ENCODE results near the gene ADAMTS13.
A peak's percentile ranks its signal among the peaks of the same experiment; 100 is the strongest.
"Not testable (repeated sequence)": the region's sequence is repeated elsewhere in the genome, so short reads cannot be mapped to it uniquely, and the experiment has no call there.

Gene ADAMTS13

GRCh38 chr9:133421615-133422542 is at the start of gene ADAMTS13:
ADAMTS13 (plus strand) TSS chr9:133422367; CDS start chr9:133422444, 77 bp downstream.
- DNase-seq, result no peak

- no peak for DNase-seq
Measured at GRCh38 chr9:133374612-133375115, 47.5 kb upstream of the ADAMTS13 start.

DNA sequence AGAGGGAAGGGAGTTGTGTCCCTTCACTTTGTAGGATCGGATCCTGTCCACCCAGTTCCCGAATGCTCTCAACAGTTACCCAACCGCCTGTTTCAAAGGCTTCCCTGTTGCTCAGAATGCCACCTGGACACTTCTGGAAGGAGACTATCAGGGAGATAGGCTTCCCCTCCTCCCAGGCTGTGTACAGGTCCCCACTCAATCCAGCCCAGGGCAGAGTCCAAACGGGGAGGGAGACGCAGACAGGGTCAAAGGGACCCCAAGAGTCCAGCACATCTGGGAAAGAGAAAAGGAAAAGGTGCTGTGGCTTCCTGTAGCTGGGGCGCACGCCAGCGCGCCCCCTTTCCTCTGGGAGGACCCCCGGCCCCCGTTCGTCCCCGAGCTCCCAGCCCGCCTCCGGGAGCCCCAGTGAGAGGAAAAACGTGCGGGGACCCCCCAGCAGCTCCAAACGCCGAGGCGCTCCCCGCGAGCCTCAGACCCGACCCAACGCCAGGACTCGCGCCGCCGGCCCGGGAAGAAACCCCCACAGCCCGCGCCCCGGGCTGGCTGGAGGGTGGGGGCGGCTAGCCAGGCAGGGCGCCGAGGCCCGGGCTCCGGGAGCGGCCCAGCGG is 46.9 kb upstream of the ADAMTS13 start:
- no peak for DNase-seq

DNA sequence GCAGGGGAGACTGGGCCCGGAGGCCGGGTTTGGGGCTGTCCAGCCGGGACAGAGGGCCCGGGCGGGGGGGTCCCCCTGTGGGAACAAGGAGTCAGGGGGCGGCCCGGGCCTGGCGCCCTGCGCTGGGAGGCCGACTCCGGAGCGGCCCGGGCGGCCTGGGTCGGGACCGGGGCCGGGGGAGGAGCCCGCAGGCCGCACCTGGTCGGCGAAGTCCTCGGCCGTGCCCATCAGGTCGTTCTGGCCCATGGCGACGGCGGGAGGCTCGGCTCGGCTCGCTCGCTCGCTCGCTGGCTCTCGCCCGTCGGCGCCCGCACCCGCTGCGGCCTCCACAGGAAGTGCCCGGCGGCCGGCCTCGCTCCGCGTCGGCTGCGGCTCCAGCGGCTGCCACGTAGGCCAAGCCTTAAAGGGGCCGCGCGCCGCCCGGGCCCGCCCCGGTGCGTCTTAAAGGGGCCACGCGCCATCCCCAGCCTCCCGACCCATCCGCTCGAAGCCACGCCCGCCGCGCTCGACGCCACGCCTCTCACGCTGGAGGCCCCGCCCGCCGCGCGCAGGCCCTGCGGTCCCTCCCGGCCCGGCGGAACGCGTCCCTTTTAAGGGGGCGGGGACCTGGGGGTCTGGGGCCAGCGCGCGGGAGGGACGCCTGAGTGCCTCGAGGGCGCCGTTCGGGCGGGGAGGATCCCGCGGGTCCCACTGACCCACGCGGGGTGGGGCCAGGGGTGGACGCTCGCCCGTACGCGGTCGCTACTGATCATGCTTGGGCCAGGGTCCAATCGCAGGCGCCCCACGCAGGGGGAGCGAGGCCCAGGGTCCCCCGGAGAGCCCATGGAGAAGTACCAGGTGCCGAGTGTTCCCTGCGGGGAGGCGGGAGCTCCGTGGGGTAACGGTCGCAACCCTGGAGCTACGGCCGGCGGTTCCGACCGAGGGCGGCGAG is 46.2 kb upstream of the ADAMTS13 start, which contains the start of the genes STKLD1 and SURF4:
TSS of gene STKLD1 (plus strand) at position 643 of the 931 bp plus-strand sequence. CDS start at position 751, 108 bp downstream.
TSS of gene SURF4 (minus strand) at position 337 of the 931 bp plus-strand sequence. CDS start at position 246, 91 bp downstream.
- peak; percentile 93 for DNase-seq

DNA sequence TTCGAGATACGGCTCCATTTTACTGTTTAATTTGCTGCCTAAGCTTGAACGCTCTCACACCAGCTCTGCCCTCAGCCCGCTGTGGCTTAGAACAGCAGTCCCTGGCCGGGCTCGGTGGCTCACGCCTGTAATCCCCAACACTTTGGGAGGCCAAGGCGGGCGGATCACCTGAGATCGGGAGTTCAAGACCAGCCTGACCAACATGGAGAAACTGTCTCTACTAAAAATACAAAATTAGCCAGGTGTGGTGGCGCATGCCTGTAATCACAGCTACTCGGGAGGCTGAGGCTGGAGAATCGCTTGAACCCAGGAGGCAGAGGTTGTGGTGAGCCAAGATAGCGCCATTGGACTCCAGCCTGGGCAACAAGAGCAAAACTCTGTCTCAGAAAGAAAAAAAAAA is 44.9 kb upstream of the ADAMTS13 start:
- DNase-seq, result not testable (repeated sequence)

GRCh38 chr9:133377721-133378216 is 44.4 kb upstream of the ADAMTS13 start:
- no peak for DNase-seq

GRCh38 chr9:133378408-133378962 is 43.7 kb upstream of the ADAMTS13 start:
- DNase-seq, result no peak

DNA sequence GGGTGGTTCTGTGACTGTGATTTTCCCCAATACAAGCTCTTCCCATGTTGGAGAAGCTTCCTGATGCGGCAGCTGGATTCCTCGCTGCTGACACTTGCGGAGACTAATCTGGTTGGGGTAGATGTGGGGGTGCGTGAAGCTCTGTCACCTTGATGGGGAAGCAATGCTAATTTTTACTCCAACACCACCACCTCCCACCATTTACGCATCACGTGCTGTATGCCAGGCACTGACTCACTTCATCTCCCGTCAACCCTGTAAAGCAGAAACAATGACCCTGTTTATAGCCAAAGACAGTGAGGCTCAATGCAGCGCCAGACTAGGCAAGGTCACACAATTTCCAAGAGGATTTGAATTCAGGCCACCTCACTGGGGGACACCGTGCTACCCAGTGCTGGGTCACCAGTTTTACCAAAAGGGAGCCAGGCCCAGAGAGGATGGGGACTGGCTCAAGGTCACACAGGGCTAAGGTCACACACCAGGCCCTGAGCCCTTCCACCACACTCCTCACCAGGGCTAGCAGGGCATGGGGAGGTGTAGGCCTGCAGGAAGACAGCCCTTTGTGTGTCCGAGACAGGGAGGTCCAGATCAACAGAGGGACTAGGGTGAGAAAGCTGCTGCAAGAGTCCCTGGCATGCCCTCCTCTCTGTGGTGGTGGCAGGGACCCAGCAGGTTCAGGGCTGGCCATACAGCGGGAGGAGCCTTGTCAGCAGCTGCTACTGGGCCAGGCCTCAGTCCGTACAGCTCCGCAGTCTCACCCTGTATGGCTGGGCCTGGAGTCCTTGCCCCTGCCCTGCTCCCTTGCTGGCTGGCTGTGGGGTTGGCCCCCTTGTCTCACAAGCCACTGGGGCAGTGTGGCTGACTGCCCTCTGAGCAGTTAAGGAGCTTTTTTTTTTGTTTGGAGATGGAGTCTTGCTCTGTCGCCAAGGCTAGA is 42.7 kb upstream of the ADAMTS13 start:
- no peak for DNase-seq

GRCh38 chr9:133380734-133381133 is 41.4 kb upstream of the ADAMTS13 start:
- DNase-seq, result no peak

DNA sequence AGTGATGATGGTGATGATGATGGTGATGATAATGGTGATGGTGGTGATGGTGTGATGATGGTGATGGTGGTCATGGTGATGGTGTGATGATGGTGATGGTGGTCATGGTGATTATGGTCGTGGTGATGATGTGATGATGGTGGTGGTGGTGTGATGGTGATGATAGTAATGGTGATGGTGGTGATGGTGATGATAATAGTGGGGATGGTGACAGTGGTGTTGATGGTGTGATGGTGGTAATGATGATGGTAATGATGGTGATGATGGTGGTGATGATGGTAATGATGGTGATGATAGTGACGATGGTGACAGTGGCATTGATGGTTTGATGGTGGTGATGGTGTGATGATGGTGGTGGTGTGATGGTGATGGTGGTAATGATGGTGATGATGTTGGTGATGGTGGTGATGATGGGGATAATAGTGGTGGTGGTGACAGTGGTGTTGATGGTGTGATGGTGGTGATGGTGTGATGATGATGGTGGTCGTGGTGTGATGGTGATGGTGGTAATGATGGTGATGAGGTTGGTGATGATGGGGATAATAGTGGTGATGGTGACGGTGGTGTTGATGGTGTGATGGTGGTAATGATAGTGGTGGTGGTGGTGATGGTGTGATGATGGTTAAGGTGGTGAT is 39.5 kb upstream of the ADAMTS13 start:
- no peak for DNase-seq

GRCh38 chr9:133383438-133383837 is 38.7 kb upstream of the ADAMTS13 start:
- DNase-seq, result no peak

DNA sequence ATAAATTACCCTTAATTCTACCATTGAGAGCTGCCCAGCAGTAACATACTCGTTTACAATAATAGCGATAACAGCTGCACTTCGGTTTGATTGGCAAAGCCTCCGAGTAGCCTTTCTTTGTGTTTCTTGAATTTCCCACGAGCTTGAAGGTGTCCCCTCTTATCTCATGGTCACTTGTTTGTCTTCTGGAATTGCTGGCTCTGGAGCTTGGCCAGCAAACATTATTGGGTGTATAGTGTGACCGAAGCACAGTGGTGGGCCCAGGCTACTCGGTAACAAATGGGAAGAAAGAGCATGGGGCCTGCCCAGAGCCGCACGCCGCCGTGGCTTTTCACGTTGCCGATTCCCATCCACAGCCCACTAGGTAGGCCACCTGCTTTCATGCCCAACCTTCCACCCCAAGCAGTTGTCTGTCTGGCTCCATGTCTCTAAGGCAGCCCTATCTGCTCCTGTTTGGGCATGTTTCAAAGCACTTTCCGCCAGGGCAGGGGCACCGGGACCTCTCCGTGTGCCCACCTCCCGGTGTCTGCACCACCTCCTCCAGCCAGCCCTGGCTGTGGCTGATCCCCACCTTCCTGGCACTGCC is 37.3 kb upstream of the ADAMTS13 start:
- DNase-seq, result no peak

DNA sequence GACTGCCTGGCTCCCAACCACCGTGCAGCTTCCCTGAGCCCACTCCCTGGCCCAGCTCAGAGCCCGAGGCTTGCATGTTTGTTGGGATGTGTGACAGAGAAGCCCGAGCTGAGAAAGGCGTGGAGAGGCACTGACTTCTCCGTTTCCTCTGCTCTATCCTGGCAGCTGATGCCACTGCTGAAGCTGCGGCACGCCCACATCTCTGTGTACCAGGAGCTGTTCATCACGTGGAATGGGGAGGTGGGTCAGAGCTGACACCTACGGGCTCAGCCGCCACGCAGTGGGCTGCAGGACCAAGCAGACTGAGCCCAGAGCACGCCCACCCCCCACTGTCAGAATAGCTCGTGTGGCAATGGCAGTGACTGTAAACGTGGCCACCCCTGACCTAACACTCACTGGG is 36.7 kb upstream of the ADAMTS13 start:
- DNase-seq, result no peak

DNA sequence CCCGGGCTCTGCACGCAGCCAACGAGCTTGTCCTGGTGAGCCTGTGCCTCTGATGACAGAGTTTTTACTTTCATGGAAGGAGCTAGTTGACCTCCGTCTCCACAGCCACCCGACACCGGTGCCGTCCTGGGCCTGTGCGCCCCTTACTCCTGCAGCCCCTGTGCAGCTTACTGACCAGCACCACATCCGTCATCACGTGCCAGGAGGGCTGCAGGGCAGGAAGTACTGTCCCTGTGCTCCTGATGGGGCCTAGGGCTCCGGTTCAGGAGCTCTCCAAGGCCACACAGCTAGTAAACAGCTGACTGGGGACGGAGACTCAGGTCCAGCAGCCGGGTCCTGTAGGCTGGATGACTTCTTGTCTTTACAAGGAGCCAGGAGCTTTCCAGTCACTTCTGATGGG is 35.8 kb upstream of the ADAMTS13 start:
- no peak for DNase-seq

DNA sequence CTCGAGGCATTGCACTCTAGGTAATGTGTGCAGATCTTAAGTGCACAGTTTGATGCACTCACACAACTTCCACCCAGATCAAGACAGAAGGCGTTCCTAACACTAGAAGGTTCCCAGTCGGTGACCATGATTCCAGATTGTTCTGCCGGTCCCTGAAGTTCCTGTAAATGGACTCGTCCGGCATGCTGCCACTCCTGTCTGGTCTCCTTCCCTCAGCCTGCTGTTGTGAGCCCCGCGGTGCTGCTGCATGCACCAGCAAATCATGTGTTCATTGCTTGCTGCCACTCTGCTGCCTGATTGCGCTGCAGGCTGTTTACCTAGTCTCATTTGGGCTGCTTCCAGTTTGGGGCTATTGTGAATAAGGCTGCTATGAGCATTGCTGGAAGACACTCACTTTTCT is 34.5 kb upstream of the ADAMTS13 start:
- DNase-seq, result no peak

DNA sequence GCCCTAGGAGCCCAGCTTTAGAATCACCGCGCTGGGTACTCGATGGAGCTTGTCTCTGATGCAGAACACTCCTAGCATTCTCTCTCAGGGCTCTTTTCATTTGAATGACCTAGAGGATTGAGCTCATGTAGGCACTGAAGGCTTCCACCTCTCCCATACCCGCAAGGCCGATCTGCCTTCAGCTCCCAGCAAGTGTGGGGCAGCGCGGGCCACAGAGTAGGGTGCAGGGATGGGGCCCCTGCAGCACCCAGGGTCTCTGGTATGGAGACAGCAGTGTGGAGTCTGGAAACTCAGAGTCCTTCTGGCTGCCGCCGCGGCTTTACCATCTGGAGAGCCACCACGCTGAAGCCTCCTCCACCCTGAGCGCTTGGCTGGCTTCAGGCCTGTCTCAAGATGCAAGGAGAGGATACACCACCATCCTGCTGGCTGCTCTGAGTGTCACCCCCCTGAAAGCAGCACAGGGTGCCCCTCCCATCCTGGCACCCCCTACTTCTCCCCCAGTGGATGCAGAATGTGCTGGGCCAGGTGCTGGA is 33.1 kb upstream of the ADAMTS13 start:
- no peak for DNase-seq

- no peak for DNase-seq
Measured at GRCh38 chr9:133389562-133389961, 32.6 kb upstream of the ADAMTS13 start.

- no peak for DNase-seq
Measured at GRCh38 chr9:133390713-133391112, 31.5 kb upstream of the ADAMTS13 start.

- not testable (repeated sequence) for DNase-seq
Measured at GRCh38 chr9:133391449-133391848, 30.7 kb upstream of the ADAMTS13 start.

GRCh38 chr9:133392308-133392707 is 29.9 kb upstream of the ADAMTS13 start:
- DNase-seq, result not testable (repeated sequence)
